SU-DHL-6 (cell line): Measurements from ENCODE around the gene USP17L11.
"Not testable (repeated sequence)": the region's sequence is repeated elsewhere in the genome, so short reads cannot be mapped to it uniquely, and the experiment has no call there.

Source experiments
- EZH2phosphoT487 ChIP-seq: fragments of 200-600 bp; sonication (generic), shearing (Covaris generic); conservative IDR thresholded peaks from 2 replicates; pipeline ENCODE4 v1.6.1; 2018; ENCODE audit warnings: mild to moderate bottlenecking, antibody characterized with exemption, low read length, moderate library complexity, mixed read lengths
- TF ChIP-seq, protein P1 (sequence below): fragments of 200-600 bp; sonication (generic); IDR thresholded peaks from one replicate; pipeline ENCODE4 v1.5.1; 2017; ENCODE audit warnings: antibody characterized with exemption, mild to moderate bottlenecking, low read length, moderate library complexity; ENCODE audit not compliant: insufficient read depth, poor library complexity, severe bottlenecking

DNA sequence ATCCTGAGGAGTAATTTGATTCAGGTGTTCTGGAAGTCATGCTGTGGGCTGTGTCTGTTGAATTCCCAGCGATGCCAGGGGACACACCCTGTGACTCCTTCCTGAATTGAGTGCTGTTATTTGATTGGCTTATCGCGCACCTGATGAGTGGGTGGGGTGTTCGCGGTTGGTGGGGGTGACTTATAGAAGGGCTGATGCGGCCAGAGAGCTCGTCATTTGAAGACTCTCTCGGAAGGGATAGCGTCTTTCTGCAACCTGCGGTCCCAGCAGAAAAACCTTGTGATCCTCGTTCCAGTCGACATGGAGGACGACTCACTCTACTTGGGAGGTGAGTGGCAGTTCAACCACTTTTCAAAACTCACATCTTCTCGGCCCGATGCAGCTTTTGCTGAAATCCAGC is 42.6 kb downstream of the USP17L11 start, which contains the start of gene USP17L20:
- TF ChIP-seq, protein P1, sequence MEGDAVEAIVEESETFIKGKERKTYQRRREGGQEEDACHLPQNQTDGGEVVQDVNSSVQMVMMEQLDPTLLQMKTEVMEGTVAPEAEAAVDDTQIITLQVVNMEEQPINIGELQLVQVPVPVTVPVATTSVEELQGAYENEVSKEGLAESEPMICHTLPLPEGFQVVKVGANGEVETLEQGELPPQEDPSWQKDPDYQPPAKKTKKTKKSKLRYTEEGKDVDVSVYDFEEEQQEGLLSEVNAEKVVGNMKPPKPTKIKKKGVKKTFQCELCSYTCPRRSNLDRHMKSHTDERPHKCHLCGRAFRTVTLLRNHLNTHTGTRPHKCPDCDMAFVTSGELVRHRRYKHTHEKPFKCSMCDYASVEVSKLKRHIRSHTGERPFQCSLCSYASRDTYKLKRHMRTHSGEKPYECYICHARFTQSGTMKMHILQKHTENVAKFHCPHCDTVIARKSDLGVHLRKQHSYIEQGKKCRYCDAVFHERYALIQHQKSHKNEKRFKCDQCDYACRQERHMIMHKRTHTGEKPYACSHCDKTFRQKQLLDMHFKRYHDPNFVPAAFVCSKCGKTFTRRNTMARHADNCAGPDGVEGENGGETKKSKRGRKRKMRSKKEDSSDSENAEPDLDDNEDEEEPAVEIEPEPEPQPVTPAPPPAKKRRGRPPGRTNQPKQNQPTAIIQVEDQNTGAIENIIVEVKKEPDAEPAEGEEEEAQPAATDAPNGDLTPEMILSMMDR = not testable (repeated sequence)
- not testable (repeated sequence) for TF ChIP-seq EZH2phosphoT487
